GM12892 (cell line): ENCODE measurements around the gene GRAMD1A.

Experiments
- POLR2A ChIP-seq: IDR thresholded peaks from 2 replicates; pipeline ENCODE4 v1.6.1; 2011; ENCODE audit warnings: low read depth, low read length, control low read depth
- POLR2AphosphoS5 ChIP-seq: IDR thresholded peaks from 2 replicates; pipeline ENCODE4 v1.6.1; 2011; ENCODE audit warnings: low read depth, low read length, control low read depth
- TAF1 ChIP-seq: IDR thresholded peaks from 2 replicates; pipeline ENCODE4 v1.6.1; 2011; ENCODE audit warnings: low read depth, mild to moderate bottlenecking, control low read depth, low read length, borderline replicate concordance

DNA sequence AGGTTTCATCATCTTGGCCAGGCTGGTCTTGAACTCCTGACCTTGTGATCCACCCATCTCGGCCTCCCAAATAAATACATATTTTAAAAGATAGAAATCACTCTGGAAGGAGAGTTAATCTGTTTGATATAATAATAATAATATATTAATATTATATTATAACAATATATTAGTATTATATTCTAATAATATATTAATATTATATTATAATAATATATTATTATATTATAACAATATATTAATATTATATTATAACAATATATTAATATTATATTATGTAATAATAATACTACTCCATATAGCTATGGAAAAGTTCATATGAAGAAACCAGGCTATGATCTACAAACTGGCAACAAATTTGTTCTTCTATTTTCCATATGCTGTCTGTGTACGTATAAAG, 58.2 kb downstream of the GRAMD1A start:
- TF ChIP-seq TAF1, result no peak
- TF ChIP-seq POLR2A, result no peak
- no peak for TF ChIP-seq POLR2AphosphoS5
